ENCODE measurements around the gene IGSF8.

IGSF8 gene

DNA sequence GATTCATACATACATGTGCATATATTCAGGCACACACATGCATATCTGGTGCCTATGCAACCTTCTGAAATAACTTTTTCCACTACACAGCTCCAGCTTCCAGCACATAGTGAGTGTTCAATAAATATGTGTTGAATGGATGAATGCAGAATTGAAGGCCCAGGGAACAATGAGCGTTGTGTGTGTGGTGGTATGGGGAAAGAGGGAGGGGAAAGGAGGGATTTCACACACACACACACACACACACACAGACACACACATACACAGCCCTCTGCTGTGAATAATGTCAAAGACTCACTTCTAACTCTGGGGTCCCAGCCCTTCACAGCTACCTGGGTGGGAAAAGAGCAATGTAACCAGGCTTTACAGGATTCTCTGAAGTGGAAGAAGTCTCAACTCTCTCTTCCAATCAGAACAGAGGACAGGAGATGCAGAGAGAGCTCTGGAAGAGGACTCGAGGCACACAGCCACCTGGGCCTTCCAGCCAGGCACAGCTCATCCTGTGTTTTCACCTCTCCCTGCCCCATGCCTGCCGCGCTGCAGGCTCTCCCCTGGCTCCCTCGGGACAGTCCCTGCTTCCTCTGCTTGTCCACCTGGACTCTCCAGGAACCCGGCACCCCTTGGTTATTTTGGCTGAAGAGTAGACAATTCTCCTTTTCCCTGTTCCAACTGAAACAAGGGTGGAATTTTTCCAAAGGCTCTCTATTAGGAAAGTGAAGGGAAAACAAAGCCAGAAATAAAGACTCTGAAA is 5.4 kb upstream of the IGSF8 start:
- DNase-seq (ENCODE audit: low read depth) = no peak

DNA sequence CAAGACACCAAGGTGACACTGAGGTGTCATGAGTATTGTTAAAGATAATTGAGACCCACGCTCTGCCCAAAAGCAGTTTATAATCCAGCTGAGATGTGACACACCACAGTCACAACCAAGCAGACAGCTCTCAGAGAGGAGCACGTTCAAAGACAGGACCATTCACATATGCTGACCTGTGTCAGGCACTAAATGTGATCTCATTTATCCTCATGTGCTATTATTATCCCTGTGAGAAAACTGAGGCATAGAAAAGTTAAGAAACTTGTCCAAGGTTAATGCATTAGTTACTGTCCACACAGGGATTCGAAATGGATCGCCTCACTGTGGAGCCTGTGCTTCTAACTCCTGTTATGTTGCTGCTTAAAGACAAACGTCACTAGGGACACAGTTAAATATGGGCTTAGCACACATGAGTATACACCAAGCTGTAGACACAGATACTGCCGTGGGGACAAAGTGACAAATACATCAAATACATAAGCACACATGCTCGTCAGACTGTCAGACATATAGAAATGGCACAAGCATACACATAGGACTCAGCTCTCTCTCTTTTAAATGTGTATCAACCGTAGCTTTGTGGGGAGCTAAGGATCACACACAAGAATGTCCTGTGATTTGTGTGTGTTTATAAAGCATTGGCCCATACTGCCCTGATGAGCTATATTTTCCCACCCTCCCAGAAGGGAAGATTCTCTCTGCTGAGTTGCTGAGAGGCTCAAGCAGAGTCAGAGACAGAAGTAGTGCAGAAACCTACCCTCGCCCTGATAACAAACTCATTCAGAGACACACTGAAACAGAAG is 3.5 kb upstream of the IGSF8 start:
- DNase-seq (ENCODE audit: low read depth) = peak; percentile 21

DNA sequence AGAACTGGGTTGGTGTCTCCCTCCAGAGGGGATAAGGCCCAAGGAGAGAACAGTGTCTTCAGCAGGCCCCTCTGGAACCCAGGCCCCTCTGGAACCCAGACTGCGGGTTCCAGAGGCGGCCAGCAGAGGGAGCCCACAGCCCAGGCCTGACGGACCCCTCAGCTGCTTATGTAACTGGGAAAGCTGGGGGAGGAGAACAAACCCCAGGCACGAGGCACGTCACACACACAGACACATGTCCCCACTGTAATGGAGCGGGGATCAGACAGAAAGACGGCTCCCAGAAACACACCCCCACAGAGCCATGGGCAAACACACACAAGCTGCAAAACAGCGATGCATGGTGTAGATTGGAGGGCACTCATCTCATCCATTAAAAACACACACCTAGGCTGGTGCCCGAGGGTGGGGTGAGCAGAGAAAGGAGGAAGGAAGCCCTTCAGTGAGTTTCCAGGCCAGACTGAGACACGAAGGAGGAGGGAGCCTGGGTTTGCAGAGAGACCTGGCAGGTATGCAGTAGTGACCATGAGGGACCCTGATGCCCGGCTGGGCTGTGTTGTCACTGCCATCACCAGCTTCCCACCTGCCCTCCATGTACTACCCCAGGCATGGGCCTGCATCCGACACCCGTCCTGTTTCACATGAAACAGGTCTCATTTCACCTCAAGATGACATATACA is 2.8 kb upstream of the IGSF8 start:
- peak; percentile 39 for DNase-seq (ENCODE audit: low read depth)

DNA sequence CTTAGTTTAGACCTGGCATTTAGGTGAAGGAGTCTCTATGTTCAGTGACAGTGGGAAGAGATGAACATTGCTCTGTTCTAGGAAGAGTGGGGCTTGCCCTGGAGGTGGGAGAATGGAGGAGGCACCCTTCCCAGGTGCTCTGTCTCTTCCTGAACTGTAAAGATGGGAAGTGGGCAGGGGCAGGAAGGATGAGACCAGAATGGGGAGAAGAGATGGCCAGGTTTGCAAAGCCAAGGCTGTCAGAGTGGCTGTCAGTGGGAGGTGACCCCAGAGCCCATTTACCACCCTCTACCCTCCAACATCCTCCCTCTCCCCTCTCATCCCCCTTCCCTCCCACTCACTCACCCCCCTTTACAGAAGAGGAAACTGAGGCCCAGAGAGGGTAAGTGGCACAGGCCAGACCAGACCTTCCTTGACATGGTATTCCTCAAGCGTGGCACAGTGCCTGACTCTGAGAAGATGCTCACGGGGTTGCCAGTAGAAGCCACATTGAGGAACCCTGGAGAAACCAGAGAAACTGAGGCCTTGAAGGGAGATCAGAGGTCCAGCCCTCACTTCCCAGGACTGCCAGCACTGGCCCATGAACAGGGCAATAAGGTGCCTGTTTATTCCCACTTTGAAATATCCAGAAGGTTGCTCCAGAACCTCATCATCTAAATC is 1.4 kb upstream of the IGSF8 start:
- DNase-seq (ENCODE audit: low read depth) = no peak

DNA sequence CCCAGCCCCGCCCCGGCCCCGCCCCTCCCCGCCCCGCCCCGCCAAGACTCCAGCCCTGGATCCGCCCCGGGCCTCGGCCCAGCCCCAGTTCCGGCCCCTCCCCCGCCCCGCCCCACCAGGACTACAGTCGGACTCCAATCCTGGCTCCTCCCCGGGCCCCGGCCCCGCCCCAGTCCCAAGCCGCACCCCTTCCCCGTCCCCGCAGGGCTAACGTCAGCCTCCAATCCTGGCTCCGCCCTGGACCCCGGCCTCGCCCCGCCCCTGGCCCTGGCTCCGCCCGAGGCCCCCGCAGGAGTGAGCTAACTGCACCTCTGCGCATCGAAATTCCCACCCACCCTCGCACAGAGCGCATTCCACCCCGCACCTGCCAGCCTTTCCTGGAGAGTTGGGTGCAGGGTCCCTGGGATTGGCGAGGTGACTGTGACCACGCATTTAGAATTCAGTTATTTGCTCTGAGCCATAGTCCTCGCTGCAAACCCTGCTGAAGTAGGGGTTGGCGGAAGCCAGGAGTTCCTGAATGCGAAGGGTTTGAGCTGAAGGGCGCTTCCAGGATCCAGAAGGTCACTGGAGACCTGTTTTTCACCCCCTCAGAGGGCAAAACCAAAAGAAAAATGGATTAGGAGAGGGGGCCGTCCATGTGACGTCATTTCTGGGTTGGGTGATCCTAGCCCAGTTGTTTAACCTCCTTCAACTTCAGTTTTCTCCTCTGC is 588 bp upstream of the IGSF8 start:
- peak; percentile 91 for DNase-seq (ENCODE audit: low read depth)

DNA sequence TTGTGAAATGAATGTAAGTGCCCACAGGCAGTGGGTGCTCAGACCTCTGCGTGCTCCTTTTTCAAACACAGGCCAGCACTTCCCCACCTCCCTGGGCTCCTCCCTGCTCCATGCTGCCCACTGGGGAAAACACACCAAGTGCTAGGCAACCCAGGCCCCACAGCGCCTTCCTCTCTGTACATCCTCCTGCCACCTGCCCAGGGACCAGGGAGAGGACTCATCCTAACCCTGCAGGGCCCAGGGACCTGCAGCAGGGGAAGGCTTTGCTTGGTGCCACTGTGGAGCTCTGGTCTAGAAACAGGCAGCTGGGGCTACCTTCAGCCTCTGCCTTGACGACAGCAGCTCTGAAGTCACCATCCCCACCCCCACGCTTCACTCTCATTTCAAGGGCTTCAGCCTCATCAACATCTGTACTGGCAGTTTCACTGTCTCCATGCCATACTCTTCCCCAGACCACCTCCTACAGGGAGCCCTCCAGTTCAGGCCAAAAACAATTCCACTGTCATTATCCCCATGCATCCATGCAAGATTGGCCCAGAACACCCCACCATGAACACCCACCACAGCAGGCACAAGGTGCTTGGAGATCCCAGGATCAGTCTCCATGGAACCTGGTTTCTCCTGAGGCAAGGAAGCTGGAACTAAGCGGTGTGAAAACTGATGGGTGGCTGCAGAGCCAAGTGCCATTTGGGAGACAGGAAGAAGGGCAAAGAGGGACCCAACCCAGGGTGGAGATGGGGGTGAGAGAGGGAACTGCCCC is 1.1 kb downstream of the IGSF8 start:
- DNase-seq (ENCODE audit: low read depth) = no peak

DNA sequence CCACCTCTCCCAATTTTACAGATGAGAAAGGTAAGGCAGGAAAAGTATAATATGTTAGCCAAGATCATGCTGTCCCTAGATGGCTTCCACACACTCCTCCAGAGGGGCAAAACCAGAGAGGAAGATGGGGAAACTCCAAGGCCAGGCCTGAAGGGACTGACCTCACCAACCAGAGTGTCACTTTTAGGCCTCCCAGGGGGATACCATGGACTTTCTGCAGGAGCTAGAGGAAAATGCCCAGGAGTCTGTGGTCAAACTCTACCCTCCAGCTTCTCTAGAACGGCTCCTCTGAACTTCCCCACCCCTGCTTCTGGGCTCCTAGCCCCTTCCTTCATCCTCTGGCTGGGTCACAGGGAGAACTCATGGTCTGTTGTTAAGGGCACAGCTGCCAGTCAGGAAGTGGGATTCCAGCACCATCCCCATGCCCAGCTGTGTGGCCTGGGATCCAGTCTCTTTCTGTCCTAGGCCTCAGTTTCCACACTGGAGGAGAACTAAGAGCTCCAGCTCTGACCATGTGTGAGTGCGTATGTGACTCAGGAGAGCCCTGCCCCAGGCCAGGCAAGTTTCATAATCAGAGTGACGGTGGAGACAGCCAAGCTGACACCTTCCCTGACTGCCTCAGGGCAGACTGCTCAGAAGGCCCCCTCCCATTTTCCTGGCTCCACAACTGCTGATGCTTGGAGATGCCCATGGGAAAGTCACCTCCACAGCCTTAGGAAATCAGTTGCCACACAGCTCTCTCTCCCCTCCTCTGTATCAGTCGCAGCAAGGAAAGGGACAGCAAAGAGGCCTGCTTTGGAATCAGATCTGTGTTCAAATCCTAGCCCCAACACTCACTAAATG is 1.9 kb downstream of the IGSF8 start:
- peak; percentile 54 for DNase-seq (ENCODE audit: low read depth)

DNA sequence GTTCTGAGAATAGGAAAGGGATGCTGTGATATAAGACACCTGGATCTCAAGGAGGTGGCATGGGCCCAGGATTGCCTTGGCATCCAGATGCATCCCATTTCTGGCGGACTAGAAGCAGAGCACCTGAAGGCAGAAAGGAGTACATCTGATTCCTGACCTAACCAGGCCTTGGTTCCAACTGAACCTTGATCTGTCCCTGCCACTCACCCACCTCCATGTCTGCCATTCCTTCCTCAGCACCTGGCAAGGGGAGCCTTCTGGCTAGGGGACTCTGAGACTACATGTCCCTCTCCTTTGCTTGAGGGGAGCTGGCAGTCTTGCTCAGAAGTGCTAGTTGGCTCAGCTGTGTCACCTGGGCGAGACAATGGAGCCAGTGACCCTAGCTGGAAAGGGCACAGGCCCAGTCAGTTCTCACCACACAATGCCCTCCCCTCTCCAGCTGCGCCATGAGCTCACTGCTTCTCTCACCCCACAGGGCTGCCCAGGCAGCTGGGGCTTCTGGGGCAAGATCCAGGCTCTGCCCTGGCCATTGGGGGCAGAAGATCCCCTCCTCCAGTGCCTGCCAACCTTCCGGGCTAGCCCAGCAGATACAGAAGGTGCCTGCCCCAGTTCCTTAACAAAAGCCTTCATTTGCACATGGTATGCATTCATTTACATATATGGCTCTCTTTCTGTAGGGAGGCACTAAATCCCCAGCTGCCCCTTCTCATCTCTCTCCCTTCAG is 2.9 kb downstream of the IGSF8 start:
- no peak for DNase-seq (ENCODE audit: low read depth)

DNA sequence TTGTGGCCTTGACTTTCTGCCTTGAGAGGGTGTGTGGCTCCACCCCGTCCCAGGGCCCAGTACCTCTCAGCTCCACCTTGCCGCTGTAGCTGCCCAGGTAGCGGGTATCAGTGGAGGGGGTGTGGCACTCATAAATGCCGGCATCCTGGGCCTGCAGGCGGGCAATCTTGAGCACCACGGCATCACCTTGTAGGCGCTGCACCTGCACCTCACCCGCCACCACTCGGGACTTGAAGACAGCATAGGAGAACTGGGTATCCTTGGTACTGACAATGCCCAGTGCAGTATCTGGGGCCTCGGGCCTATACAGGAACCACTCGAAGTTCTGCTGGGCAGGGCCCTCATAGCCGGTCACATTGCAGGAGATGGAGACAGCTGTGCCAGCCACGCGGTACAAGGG is 3.6 kb downstream of the IGSF8 start:
- no peak for DNase-seq (ENCODE audit: low read depth)

DNA sequence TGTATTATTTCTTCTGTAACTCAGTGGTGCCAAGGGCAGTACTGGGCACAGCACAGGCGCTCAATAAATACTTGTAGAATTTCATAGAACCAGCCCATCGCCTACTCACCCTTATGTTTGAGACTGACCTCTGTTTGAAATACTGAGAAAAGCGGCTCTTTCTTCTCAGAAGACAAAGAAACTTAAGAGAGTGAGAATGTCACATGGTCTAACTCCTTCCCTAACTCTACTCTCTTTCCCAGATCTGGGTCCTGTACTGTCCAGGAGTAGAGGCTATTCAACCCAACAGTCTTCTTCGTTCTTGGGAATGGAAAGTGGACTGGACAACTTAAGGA is 4.2 kb downstream of the IGSF8 start:
- DNase-seq (ENCODE audit: low read depth) = no peak

DNA sequence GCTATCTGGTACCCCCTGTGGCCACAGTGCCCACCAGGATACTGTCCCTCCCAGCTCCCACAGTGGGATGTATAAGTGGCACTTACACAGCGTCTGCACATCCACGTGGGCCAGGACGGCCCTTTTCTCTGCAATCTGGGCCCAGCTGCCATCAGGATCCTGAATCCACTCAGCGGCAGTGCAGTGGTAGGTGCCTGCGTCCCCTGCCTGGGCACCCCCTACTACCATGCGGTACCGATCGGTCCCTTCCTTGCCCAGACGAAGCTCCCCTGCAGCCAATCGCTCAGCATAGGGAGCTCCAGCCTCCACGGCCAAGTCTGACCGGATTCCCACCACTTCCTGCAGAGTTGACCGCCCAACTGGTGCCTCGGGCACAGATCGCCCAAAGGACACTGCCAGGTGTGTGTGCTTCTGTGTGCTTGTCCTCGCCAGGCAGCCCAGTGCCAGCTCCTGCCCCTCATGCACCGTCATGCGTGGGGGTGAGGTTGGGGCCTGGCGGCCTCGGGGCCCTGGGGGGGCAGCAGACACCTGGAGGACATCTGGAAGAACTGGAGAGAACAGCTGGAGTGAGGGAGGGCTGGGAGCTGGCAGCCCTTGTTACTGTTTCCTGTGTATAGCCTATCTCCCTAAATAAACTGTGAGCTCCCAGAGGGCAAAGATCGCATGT is 4.7 kb downstream of the IGSF8 start:
- no peak for DNase-seq (ENCODE audit: low read depth)

DNA sequence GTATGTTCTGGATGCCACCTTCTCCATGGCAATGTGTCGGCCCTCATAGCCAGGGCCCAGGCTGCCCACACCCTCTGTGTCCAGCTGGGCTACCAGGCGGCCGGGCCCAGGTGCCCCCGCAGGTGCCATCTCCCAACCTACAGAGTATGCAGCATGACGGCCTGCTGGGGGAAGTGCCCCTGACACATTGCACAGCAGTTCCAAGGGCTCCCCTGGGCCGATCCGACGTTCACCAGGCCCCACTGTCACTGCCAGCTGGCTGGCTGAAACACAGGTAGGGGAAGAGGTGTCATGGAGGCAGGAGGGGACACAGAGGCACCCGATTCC is 5.4 kb downstream of the IGSF8 start:
- DNase-seq (ENCODE audit: low read depth) = no peak

DNA sequence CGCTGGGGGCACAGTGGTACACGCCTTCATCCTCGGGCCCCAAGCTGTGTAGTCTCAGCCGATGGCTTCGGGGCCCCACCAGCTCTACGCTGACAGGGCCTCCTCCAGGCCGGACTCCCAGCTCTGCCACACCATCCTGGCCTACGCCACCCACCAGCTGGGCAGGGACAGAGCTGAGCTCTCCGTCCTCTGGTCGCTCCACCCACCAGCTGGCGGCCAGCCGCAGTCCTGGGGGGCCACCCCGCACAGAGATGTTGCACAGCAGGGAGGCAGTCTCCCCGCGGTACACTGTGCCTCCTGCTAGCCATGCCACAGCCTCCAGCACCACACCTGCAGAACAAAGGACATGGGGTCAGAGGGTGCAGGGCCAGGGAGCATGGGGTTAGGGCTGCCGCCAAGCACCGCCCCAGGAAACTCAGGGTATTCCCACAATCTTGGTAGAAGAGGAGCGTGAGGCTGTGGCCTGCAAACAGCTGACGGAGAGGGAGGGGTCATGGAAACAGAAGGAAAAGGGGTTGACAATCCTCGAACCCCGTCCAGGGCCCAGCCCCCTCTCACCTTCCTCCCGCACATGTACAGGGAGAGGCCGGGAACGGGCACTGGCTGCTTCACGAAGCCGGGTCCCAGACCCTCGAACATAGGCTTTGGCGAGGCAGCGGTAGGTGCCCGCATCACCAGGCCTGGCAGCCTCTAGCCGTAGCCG is 5.9 kb downstream of the IGSF8 start:
- no peak for DNase-seq (ENCODE audit: low read depth)

DNA sequence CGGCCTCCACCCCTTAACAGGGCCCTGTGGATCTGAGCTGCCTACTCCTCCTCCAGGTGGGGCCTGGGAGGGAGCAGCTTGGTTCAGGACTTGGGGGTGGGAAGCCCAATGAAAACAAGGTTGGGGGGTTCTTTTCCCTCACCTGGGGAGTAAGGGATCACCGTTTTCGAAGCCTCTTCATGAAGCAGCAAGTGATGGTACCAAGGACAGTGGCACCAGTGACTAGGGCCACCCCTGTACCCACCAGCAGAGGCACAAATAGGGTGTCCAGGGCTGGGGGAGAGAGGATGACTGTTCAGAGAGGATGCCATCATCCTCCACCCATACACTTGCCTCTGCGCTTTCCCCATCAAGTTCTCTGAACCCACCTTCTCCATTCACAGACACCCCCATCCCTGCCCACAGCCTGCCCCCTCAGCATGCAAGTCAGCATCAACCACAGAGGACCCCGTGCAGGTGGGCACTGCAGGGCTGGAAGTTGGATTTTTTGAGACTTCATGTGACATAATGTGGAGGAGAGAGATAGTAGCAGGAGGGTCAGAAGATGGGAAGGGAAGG is 6.7 kb downstream of the IGSF8 start:
- no peak for DNase-seq (ENCODE audit: low read depth)

DNA sequence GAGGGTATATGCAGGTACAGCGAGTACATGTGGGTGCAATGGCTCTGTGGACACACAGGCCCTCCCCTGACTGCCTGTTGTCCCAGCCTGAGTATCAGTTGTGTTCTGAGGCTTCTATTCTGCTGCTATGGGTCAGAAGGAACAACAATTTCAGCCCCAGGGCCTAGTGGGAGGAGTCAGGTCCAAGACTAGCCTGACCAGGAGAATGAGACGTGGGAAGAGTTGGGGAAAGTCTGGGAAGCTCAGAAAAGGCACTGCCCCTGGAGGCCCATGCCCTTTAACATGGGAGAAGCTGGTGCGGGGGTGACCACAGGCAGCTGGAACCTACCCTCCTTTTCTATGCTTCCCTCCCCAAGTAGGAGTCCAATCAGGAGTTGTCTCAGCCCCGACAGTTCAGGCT is 7.7 kb downstream of the IGSF8 start:
- no peak for DNase-seq (ENCODE audit: low read depth)

DNA sequence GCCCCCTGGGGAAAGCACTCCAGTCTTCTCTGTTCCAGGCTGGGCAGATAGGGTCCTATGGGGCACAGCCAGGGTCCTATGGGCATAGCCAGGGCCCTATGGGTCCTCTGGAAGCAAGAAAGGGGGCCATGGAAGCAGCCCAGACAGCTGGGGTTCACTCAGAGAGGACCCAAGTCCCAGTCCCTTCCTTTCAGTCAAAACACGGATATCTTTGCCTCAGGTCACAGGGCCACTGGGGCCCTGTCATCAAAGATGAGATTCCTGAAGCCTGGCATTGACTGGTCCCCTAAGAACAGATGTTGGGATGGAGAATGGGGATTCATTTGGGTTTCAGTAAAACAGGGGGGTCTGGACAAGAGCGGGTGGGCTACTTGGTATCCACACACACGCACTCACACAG is 8.5 kb downstream of the IGSF8 start:
- DNase-seq (ENCODE audit: low read depth) = no peak

DNA sequence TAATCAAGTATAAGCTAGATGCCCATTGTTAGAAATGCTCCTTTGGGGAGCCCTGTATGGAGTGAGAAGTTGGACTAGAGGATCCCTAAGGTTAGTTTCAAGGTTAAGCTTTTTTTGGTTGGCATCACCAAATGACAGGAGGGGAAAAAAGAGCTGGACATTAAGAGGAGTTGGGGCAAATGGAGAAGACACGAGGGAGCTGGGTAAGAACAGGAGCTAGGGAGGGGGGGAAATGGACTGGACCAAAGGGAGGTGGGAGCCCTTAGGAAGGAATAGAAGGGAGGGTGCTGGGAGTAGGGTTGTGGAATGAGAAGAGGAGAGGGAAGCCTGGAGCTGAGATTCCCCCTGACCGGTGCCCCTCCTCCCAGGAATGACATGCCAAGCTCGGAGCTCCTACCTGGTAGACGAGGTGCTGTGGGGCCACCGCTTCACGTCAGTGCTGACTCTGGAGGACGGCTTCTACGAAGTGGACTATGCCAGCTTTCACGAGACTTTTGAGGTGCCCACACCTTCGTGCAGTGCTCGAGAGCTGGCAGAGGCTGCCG is 11.2 kb downstream of the IGSF8 start:
- DNase-seq (ENCODE audit: low read depth) = no peak

DNA sequence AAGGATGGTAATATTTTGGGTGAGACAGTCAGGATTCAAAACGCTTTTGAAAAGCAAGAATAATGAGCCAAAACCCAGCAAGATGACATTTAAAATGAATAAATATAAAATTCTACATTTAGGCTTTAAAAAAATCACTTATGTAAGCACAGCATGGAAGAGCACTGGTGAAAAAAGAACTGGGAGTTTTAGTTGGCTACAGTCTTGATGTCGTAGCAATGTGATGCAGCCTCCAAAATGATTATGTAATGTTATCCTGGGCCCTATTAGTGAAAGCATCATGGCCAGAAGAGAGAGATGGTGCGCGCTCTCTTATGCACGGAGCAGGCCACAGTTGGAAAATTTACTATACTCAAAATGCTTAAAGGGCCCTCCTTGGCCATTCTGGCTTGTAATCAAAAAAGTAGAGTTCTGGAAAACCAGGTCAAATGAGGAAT is 11.9 kb downstream of the IGSF8 start:
- no peak for DNase-seq (ENCODE audit: low read depth)

All from iris pigment epithelial cell (primary cell).